C4-2B (cell line): Measurements from ENCODE around the gene PCDHA1.

Source experiments
- CTCF ChIP-seq: fragments of 450-650 bp; conservative IDR thresholded peaks from 2 replicates; pipeline ENCODE4 v1.5.1; 2017; ENCODE audit warnings: mild to moderate bottlenecking
- ZFX ChIP-seq: fragments of 450-650 bp; IDR thresholded peaks from 2 replicates; pipeline ENCODE4 v1.6.1; 2017

- TF ChIP-seq CTCF (peak; percentile 45), ZFX (no peak)
Observed at GRCh38 chr5:140785905-140786686, at the start of gene PCDHA1.
